PFSK-1 (cell line): Measurements from ENCODE around the gene PPP3CA.

Source experiments
- POLR2AphosphoS5 ChIP-seq: IDR thresholded peaks from 2 replicates; pipeline ENCODE4 v1.6.1; 2012; ENCODE audit warnings: low read depth, mild to moderate bottlenecking, control low read depth, low read length, moderate library complexity
- TF ChIP-seq, protein P1 (sequence below), 2 experiments: IDR thresholded peaks; 2 replicates each; pipeline versions ENCODE4 v1.6.1 to v1.8.0; 2011 to 2012; ENCODE audit warnings: low read depth in 2 of 2, low read length in 2 of 2, control low read depth in 1 of 2, inconsistent platforms in 1 of 2, mild to moderate bottlenecking in 1 of 2, moderate library complexity in 1 of 2; ENCODE audit not compliant: insufficient read depth in 1 of 2

DNA sequence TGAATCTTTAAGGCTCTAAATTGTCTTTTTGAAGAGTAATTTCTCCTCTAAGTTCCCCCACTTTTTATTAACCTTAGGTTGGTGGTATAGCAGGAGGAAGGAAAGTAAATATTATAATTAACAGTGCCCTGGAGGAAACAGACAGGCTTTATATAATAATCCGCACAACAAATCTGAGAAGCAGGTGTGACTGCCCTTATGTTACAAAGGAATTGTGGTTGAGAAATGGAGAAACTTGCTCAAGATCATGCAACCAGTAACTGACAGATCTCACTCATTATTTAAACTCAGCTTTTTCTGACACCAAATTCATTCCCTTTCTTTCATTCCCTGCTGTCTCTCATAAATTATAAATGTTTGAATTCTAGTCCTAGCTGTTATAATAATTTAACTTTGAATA is 282.0 kb downstream of the PPP3CA start:
- no peak for TF ChIP-seq POLR2AphosphoS5
- TF ChIP-seq, protein P1, sequence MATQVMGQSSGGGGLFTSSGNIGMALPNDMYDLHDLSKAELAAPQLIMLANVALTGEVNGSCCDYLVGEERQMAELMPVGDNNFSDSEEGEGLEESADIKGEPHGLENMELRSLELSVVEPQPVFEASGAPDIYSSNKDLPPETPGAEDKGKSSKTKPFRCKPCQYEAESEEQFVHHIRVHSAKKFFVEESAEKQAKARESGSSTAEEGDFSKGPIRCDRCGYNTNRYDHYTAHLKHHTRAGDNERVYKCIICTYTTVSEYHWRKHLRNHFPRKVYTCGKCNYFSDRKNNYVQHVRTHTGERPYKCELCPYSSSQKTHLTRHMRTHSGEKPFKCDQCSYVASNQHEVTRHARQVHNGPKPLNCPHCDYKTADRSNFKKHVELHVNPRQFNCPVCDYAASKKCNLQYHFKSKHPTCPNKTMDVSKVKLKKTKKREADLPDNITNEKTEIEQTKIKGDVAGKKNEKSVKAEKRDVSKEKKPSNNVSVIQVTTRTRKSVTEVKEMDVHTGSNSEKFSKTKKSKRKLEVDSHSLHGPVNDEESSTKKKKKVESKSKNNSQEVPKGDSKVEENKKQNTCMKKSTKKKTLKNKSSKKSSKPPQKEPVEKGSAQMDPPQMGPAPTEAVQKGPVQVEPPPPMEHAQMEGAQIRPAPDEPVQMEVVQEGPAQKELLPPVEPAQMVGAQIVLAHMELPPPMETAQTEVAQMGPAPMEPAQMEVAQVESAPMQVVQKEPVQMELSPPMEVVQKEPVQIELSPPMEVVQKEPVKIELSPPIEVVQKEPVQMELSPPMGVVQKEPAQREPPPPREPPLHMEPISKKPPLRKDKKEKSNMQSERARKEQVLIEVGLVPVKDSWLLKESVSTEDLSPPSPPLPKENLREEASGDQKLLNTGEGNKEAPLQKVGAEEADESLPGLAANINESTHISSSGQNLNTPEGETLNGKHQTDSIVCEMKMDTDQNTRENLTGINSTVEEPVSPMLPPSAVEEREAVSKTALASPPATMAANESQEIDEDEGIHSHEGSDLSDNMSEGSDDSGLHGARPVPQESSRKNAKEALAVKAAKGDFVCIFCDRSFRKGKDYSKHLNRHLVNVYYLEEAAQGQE (IDR thresholded peaks at IDR 0.05; ENCODE audit: insufficient read depth in 1 of 2, low read depth in 2 of 2, low read length in 2 of 2), result no peak
